DND-41 (cell line): ENCODE results near the gene CDC26.

Experiments
- EZH2 ChIP-seq: IDR thresholded peaks from 3 replicates; pipeline ENCODE4 v1.6.1; 2012; ENCODE audit warnings: borderline replicate concordance, low read depth, mild to moderate bottlenecking, moderate library complexity, low read length, inconsistent platforms; ENCODE audit not compliant: severe bottlenecking
- TF ChIP-seq, protein P1 (sequence below): IDR thresholded peaks from 2 replicates; pipeline ENCODE4 v1.5.1; 2012; ENCODE audit warnings: borderline replicate concordance, low read length, moderate library complexity, mild to moderate bottlenecking; ENCODE audit not compliant: poor library complexity, severe bottlenecking; ENCODE audit errors: extremely low read depth

GRCh38 chr9:113228130-113228665 is 47.2 kb downstream of the CDC26 start:
- TF ChIP-seq, protein P1, sequence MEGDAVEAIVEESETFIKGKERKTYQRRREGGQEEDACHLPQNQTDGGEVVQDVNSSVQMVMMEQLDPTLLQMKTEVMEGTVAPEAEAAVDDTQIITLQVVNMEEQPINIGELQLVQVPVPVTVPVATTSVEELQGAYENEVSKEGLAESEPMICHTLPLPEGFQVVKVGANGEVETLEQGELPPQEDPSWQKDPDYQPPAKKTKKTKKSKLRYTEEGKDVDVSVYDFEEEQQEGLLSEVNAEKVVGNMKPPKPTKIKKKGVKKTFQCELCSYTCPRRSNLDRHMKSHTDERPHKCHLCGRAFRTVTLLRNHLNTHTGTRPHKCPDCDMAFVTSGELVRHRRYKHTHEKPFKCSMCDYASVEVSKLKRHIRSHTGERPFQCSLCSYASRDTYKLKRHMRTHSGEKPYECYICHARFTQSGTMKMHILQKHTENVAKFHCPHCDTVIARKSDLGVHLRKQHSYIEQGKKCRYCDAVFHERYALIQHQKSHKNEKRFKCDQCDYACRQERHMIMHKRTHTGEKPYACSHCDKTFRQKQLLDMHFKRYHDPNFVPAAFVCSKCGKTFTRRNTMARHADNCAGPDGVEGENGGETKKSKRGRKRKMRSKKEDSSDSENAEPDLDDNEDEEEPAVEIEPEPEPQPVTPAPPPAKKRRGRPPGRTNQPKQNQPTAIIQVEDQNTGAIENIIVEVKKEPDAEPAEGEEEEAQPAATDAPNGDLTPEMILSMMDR, result no peak
- TF ChIP-seq EZH2, result no peak
